Islet of Langerhans (tissue), 1 donor: ENCODE data around the gene LDLR.
"Not testable (repeated sequence)": the region's sequence is repeated elsewhere in the genome, so short reads cannot be mapped to it uniquely, and the experiment has no call there.

Source experiments
- FAIRE-seq: peaks from one replicate; lab custom pipeline; 2011; peaks lifted over from hg19 to GRCh38; lab: Jason Lieb, UNC

LDLR gene

DNA sequence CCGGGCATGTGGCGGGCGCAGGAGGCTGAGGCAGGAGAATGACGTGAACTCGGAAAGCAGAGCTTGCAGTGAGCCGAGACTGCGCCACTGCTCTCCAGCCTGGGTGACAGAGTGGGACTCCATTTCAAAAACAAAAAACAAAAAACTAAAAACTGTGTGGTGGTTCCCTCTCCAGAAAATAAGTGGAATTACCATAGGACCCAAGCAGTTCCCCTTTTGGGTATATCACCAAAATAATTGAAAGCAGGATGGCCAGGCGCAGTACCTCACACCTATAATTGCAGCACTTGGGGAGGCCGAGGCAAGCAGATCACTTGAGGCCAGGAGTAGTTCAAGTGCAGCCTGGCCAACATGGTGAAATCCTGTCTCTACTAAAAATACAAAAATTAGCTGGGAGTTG, 15.7 kb upstream of the LDLR start:
- FAIRE-seq, result no peak

DNA sequence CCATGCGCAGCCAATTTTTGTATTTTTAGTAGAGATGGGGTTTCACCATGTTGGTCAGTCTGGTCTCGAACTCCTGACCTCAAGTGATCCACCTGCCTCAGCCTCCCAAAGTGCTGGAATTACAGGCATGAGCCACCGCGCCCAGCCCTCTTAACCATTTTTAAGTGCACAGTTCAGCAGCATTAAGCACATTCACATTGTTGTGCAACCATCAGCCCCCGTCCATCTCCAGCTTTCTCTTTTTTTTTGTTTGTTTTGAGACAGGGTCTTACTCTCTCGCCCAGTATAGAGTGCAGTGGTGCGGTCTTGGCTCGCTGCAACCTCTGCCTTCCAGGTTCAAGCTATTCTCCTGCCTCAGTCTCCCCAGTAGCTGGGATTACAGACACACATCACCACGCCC, 12.5 kb upstream of the LDLR start:
- FAIRE-seq, result not testable (repeated sequence)

DNA sequence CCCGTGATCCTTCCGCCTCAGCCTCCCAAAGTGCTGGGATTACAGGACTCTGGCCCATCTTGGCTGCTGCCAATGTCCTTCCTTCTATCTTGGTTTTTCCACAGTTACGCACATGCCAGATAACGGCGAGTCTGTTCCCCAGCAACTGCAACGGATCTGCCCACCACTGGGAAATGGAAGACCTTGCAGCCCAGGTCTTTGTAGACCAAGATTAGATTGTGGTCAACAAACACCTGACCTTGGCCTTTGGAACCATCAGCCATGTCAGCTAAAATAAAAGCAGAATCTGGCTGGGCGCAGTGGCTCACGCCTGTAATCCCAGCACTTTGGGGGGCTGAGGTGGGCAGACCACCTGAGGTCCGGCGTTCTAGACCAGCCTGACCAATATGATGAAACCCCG, 10.4 kb upstream of the LDLR start:
- FAIRE-seq, result no peak

DNA sequence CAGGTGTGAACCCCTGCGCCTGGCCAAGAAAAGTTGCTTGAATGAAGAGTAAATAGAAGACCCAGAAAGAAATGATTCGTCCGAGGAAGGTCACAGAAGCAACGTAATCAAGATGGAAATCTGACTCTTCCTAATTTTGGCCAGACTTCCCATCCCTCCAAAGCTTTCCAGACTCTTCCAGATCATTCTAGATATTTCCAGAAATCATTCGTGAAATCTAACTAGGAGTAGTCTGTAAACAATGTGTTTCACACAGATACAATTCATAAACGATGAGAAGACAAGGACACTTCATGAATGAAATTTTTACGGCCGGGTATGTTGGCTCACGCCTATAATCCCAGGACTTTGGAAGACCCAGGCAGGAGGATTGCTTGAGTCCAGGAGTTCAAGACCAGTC, 9.3 kb upstream of the LDLR start:
- no peak for FAIRE-seq

DNA sequence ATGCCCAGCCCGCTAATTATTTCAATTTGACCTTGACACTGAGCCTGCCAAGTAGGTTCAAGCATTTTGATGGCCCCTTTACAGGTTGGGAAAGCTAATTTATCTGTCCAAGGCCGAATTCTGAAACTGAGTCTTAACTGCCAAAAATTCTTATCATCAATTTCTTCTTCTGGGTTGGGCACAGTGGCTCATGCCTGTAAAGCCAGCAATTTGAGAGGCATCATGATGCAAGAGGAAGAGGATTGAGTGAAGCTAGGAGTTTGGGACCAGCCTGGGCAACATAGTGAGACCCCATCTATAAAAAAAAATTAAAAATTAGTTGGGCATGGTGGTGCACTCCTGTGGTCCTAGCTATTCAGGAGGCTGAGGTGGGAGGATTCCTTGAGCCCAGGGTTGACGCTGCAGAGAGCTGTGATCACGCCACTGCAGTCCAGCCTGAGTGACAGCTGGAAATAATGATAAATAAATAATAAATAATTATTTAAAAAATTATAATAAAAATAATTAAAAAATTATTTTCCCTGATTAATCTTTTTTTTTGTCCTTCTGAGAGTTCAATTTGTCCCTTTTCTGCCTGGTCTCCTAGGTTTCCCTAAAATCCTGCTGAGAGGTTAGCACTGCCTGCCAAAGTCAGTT, 1.3 kb upstream of the LDLR start:
- no peak for FAIRE-seq

DNA sequence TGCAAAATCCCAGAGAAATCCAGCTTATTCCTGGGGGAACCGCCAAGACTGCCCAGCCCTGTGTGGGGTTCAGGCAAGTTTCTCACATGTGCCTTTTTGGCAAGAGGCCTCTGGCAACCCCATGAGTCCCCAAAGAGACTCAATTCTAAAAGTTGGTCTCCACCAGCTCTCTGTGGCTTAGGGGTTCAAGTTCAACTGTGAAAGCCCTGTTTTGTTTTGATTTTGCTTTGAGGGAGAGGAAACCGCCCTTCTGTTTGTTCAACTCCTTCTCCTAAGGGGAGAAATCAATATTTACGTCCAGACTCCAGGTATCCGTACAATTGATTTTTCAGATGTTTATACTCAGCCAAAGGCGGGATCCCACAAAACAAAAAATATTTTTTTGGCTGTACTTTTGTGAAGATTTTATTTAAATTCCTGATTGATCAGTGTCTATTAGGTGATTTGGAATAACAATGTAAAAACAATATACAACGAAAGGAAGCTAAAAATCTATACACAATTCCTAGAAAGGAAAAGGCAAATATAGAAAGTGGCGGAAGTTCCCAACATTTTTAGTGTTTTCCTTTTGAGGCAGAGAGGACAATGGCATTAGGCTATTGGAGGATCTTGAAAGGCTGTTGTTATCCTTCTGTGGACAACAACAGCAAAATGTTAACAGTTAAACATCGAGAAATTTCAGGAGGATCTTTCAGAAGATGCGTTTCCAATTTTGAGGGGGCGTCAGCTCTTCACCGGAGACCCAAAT, 583 bp upstream of the LDLR start:
- no peak for FAIRE-seq

DNA sequence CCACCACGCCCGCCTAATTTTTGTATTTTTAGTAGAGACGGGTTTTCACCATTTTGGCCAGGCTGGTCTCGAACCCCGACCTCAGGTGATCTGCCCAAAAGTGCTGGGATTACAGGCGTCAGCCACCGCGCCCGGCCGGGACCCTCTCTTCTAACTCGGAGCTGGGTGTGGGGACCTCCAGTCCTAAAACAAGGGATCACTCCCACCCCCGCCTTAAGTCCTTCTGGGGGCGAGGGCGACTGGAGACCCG, 676 bp downstream of the LDLR start:
- not testable (repeated sequence) for FAIRE-seq

DNA sequence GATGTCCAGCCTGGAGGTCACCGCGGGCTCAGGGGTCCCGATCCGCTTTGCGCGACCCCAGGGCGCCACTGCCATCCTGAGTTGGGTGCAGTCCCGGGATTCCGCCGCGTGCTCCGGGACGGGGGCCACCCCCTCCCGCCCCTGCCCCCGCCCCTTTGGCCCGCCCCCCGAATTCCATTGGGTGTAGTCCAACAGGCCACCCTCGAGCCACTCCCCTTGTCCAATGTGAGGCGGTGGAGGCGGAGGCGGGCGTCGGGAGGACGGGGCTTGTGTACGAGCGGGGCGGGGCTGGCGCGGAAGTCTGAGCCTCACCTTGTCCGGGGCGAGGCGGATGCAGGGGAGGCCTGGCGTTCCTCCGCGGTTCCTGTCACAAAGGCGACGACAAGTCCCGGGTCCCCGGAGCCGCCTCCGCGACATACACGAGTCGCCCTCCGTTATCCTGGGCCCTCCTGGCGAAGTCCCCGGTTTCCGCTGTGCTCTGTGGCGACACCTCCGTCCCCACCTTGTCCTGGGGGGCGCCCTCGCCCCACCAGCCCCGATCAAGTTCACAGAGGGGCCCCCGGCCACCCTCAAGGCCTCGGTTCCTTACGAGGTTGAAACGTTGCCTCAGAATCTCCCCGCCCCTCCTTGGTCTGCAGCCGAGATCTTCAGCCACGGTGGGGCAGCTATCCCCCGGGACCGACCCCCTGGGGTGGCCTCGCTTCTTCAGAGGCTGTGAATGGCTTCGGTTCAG, 1.2 kb downstream of the LDLR start:
- FAIRE-seq, result no peak

DNA sequence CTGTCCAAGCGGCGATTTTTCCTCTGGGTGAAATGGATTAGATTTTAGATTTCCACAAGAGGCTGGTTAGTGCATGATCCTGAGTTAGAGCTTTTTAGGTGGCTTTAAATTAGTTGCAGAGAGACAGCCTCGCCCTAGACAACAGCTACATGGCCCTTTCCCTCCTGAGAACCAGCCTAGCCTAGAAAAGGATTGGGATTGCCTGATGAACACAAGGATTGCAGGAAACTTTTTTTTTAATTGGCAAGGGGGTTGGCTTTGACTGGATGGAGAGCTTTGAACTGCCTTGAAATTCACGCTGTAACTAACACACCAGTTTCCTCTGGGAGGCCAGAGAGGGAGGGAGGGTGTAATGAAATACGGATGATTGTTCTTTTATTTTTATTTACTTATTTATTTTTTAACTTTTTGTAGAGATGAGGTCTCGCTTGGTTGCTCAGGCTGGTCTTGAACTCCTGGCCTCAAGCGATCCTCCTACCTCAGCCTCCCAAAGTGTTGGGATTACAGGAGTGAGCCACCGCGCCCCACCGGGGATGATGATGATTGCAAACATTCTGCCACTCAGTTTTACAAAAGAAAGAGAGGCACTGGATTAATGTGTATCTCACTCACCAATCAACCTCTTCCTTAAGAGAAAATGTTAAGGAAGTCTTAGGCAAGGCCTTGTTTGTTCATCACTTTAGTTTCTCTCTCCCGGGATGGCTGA, 1.9 kb downstream of the LDLR start:
- no peak for FAIRE-seq

DNA sequence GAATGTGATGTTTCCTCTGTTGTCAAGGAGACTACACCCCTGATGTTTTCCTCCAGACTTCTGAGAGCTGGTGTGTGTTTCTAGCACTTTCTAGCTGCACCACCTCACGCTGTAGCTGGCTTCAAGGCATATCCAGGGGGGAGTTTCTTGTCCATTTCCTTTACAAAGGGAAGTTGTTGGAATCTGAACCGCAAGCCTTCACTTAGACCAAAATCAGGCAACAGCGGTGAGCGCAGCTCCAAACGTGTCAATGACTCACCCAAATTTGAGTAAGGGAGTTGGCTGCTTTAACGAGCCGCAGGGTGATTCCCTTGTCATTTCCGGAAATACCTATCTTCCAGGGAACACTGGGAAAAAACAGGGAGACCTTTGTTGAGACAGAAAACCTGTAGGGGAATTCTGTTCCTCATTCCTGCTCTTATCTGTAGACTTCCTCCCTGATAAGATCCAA, 2.5 kb downstream of the LDLR start:
- no peak for FAIRE-seq

DNA sequence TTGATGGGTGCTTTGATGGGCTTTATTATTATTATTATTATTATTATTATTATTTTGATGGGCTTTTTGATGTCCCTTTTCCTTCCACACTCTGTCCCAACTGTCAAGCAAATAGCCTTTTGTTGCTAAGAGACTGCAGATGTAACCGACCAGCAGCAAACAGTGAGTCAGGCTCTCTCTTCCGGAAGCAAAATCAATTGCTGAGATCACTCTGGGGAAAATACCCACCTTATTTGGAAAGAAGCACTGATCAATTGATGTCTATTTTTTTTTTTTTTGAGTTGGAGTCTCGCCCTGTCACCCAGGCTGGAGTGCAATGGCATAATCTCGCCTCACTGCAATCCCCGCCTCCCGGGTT, 2.9 kb downstream of the LDLR start:
- peak; percentile 33 for FAIRE-seq

DNA sequence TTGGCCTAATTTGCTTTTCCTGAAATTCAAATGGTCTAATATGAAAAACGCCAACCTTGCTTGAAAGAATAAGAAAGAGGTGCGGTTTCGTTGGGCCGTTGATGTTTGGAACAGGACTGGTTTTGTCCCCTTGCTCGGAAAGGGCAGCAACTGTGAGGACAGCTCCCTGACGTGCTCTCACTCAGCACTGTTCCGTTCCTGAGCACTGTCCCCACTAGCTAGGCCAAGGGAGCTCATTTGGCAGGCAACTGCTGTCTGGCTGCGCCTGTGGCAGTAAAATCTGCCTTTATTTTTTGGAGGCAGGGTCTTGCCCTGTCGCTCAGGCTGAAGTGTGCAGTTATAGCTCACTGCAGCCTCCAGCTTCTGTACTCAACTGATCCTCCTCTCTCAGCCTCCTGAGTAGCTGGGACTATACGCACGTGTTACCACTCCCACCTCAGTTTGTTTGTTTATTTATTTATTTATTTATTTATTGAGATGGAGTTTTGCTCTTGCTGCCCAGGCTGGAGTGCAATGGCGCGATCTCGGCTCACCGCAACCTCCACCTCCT, 4.5 kb downstream of the LDLR start:
- FAIRE-seq, result no peak

DNA sequence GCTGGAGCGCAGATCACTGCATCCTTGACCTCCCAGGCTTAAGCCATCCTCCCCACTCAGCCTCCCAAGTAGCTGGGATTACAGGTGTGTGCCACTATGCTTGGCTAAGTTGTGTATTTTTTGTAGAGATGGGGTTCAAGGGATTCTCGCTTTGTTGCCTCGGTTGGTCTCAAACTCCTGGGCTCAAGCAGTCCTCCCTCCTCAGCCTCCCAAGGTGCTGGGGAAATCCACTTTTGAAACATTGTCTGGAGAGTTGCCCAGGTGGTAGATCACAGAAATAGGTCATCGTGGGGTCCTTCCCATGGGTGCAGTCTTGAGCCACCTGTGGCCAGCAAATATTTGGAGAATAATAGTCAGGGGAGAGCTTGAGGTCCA, 5.2 kb downstream of the LDLR start:
- FAIRE-seq, result no peak

DNA sequence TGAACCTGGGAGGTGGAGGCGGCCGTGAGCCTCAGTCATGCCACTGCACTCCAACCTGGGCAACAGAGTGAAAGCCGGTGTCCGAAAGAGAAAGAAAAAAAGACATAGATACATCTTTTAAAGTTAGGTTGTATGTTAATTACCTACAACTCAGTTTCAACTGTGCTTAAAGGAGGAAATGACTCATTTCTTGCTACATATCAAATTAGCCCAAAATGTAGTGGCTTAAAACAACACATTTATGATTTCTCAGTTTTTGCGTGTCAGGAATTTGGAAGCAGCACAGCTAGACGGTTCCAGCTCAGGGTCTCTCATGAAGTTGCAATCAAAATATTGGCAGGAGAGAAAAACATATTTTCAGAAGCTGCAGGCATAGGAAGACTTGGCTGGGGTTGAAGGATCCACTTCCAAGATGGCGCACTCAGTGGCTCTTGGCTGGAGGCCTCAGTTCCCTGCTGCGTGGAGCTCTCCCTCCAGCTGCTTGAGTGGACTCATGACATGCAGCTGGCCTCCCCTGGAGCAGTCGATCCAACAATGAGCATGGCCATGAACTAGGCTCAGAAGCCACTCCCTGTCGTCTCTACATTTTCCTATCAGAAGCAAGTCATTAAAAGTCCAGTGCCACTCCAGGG, 7.1 kb downstream of the LDLR start:
- FAIRE-seq, result no peak

DNA sequence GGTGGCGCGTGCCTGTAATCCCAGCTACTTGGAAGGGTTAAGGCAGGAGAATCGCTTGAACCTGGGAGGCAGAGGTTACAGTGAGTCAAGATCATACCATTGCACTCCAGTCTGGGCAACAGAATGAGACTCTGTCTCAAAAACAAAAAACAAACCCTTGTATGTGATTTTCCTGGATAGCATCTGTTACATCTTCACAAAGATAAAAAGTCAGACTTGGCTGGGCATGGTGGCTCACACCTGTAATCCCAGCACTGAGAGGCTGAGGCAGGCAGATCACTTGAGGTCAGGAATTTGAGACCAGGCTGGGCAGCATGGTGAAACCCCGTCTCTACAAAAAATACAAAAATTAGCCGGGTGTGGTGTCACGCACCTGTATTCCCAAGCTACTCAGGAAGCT, 8.1 kb downstream of the LDLR start:
- not testable (repeated sequence) for FAIRE-seq

DNA sequence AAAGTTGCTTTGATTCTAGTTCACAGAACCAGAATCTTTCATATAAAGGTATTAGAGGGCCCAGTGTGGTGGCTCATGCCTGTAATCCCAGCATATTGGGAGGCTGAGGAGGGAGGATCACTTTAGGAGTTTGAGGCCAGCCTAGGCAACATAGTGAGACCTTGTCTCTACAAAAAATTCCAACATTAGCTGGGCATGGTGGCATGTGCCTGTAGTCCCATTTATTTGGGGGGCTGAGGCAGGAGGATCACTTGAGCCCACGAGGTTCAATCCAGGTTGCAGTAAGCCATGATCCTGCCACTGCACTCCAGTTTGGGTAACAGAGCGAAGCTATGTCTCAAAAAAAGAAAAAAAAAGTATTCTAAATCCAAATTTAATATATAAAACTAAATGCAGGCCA, 9.1 kb downstream of the LDLR start:
- FAIRE-seq, result no peak

DNA sequence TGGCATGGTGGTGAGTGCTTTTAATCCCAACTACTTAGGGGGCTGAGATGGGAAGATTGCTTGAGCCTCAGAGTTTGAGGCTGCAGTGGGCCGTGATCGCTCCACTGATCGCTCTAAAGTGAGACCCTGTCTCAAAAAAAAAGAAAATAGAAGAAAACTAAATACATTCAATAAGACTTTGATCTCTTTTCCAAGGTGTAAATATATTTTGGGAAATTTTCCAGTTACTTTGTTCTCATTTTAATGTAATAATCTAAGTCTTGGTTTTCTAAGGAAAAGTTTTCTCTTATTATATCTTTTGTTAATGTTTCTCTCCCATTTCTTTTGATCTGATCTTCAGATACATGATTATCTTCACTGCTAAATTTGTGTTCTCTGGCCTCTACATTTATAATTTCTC, 9.6 kb downstream of the LDLR start:
- FAIRE-seq, result no peak

DNA sequence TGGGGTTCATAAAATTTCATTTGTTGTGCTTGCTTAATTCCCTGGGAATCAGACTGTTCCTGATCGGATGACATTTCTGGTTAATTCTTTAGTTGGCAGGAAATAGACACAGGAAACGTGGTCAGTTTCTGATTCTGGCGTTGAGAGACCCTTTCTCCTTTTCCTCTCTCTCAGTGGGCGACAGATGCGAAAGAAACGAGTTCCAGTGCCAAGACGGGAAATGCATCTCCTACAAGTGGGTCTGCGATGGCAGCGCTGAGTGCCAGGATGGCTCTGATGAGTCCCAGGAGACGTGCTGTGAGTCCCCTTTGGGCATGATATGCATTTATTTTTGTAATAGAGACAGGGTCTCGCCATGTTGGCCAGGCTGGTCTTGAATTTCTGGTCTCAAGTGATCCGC, 10.8 kb downstream of the LDLR start:
- no peak for FAIRE-seq

DNA sequence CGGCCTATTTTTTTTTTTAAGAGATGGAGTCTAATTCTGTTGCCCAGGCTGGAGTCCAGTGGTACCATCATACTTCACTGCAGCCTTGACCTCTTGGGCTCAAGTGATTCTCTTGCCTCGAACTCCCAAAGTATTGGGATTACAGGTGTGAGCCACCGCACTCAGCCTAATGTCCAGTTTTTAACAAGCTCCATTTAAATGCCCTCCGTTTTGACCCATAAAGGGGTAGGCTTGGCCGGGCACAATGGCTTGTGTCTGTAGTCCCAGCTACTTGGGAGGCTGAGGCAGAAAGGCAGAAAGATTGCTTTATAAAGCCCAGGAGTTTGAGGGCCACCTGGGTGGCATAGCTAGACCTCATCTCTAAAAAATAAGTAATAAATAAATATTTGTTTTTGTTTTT, 11.8 kb downstream of the LDLR start:
- FAIRE-seq, result no peak

DNA sequence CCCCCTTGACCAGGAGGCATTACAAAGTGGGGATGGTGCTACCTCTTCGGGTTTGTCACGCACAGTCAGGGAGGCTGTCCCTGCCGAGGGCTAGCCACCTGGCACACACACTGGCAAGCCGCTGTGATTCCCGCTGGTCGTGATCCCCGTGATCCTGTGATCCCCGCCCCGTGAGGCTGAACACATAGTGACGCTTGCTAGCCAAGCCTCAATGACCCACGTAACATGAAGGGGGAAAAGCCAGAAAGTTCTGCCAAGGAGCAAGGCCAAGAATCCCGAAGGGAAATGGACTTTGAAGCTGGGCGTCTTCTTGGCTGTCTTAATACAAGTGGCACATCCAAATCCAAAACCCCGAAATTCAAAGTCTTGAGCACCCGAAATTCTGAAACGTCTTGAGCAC, 13.7 kb downstream of the LDLR start:
- FAIRE-seq, result no peak

DNA sequence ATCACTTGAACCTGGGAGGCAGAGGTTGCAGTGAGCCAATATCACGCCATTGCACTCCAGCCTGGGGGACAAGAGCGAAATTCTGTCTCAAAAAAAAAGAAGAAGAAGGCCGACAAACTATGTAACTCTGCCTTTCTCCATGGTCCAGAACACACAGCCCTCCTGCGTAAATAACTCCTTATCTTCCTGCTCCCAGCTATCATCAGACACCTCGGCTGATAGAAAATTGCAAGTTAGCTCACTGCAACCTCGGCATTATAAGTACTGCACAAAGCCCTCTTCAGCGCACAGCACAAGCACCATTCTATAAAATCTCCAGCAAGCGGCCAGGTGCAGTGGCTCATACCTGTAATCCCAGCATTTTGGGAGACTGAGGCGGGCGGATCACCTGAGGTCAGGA, 14.4 kb downstream of the LDLR start:
- FAIRE-seq, result not testable (repeated sequence)

DNA sequence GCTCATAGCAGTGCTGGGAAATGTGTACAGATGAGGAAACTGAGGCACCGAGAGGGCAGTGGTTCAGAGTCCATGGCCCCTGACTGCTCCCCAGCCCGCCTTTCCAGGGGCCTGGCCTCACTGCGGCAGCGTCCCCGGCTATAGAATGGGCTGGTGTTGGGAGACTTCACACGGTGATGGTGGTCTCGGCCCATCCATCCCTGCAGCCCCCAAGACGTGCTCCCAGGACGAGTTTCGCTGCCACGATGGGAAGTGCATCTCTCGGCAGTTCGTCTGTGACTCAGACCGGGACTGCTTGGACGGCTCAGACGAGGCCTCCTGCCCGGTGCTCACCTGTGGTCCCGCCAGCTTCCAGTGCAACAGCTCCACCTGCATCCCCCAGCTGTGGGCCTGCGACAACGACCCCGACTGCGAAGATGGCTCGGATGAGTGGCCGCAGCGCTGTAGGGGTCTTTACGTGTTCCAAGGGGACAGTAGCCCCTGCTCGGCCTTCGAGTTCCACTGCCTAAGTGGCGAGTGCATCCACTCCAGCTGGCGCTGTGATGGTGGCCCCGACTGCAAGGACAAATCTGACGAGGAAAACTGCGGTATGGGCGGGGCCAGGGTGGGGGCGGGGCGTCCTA, 15.9 kb downstream of the LDLR start:
- no peak for FAIRE-seq
